SJCRH30 (cell line): Measurements from ENCODE around the gene GABPA. TPM values are rescaled to one million over a fixed set of nuclear protein-coding genes. Genes with fewer than 3 reads are reported as not detected.
"Not testable (repeated sequence)": the region's sequence is repeated elsewhere in the genome, so short reads cannot be mapped to it uniquely, and the experiment has no call there.

ENCODE experiments used
- DNase-seq, 2 experiments: peaks; one replicate each; pipeline ENCODE4 v3.0.0-alpha.2; 2015 to 2020
- H3K27ac ChIP-seq: fragments of 250-450 bp; sonication (Bioruptor Pico); 2 replicates; pipeline ENCODE4 v1.5.1; 2020; ENCODE audit warnings: mild to moderate bottlenecking, moderate library complexity
- H3K27me3 ChIP-seq: fragments of 250-450 bp; sonication (Bioruptor Pico); 2 replicates; pipeline ENCODE4 v1.5.1; 2020; ENCODE audit warnings: mild to moderate bottlenecking, moderate library complexity
- H3K36me3 ChIP-seq: fragments of 250-450 bp; sonication (Bioruptor Pico); 2 replicates; pipeline ENCODE4 v1.5.1; 2020; ENCODE audit warnings: mild to moderate bottlenecking, moderate library complexity
- H3K4me1 ChIP-seq: fragments of 250-450 bp; sonication (Bioruptor Pico); 2 replicates; pipeline ENCODE4 v1.5.1; 2020; ENCODE audit warnings: mild to moderate bottlenecking, moderate library complexity
- H3K4me3 ChIP-seq: fragments of 250-450 bp; sonication (Bioruptor Pico); 2 replicates; pipeline ENCODE4 v1.5.1; 2020; ENCODE audit warnings: mild to moderate bottlenecking, moderate library complexity
- H3K9me3 ChIP-seq: fragments of 250-450 bp; sonication (Bioruptor Pico); replicated peaks from 2 replicates; pipeline ENCODE4 v1.5.1; 2020; ENCODE audit warnings: mild to moderate bottlenecking, moderate library complexity
- total RNA-seq: library from RNA; depleted of rRNA; stranded (reverse); fragments of >200 nt; shearing (Covaris generic); gene quantifications from 2 replicates; pipeline ENCODE4 v1.2.3, GENCODE V29; 2014

Gene GABPA
- total RNA-seq, 1 experiment from 2014 or later = 55.7 TPM

DNA sequence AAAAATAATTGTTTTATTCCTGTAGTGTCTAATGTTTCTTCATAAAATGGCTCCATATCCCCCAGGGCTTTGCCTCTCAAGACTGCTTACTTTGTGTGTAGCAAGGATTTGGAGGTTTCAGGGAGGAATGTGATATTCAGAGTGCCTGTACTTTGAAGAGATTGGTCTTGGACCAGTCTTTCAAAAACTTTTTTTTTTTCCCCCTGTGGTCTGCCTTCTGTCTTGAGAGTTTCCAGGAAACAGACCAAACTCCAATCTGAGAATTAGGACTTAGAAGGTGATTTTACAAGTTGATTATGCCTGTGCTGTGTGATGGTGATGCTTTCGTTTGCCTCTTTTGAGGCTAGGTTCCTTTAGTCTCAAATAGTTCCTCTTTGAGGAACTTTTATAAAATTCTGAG lies 25.9 kb downstream of the GABPA start:
- Histone ChIP-seq H3K27me3 (no peaks in the 10 kb centered on the region), H3K4me1 (no peaks in the 10 kb centered on the region), H3K27ac (no peak overlapping the region), H3K4me3 (no peak overlapping the region), H3K36me3 (peaks cover 60% of the 10 kb centered on the region), H3K9me3 (peaks cover 3% of the 10 kb centered on the region; the same call in 1 of the 2 replicates)
- DNase-seq = no peak

DNA sequence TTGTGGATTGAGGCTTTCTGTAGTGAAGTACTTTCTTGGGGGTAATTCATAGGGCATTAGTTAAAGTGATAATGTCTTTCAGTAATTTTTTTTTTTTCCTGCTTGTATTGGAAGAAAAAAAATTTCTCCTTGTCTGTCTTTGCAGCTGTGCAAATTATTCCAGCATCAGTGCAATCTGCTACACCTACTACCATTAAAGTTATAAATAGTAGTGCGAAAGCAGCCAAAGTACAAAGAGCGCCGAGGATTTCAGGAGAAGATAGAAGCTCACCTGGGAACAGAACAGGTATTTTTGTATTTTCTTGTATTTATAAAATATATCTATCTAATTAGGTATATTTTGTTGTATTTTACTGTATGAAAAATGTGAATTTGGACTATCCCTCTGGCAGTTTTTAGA lies 29.3 kb downstream of the GABPA start:
- Histone ChIP-seq H3K9me3 (no peaks in the 10 kb centered on the region), H3K27ac (no peak overlapping the region), H3K4me1 (no peaks in the 10 kb centered on the region), H3K27me3 (no peaks in the 10 kb centered on the region), H3K36me3 (peaks cover 49% of the 10 kb centered on the region), H3K4me3 (no peak overlapping the region)
- no peak for DNase-seq

GRCh38 chr21:25767921-25768320 lies 33.1 kb downstream of the GABPA start:
- Histone ChIP-seq H3K9me3 (no peaks in the 10 kb centered on the region), H3K27me3 (no peaks in the 10 kb centered on the region)

DNA sequence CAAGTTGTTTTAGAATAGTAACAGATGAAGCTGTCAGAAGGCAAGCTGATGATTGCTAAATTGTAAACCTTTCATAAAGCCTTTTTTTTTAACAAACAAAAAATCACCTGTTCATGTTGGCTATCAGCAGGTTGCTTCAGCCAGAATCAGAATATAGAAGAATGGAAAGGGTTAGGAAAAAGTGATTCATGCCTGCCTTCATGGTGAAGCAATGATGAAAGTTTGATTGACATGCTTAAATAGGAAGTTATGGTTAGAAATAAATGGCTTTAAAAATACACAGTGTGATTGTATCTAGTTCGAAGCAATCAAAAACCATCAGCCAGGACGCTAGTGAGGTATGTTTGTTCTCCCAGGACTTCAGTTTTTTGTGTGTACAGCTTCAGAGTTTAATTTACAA lies 37.9 kb downstream of the GABPA start:
- Histone ChIP-seq H3K36me3 (peaks cover 4% of the 10 kb centered on the region), H3K27ac (no peak overlapping the region), H3K9me3 (no peaks in the 10 kb centered on the region), H3K4me1 (no peaks in the 10 kb centered on the region), H3K4me3 (no peak overlapping the region), H3K27me3 (no peaks in the 10 kb centered on the region)
- DNase-seq = no peak

More at GRCh38 chr21:25767921-25768320, 33.1 kb downstream of the GABPA start:
- DNase-seq = no peak
- Histone ChIP-seq H3K4me1 (no peaks in the 10 kb centered on the region), H3K36me3 (peaks cover 18% of the 10 kb centered on the region), H3K27ac (no peak overlapping the region), H3K4me3 (no peak overlapping the region)

- no peaks in the 10 kb centered on the region for H3K9me3 ChIP-seq
- H3K27me3 ChIP-seq = no peaks in the 10 kb centered on the region
- peaks cover 6% of the 10 kb centered on the region; the same call in 1 of the 2 replicates for H3K4me1 ChIP-seq
- DNase-seq = no peak
- H3K27ac ChIP-seq = no peak overlapping the region
- no peak overlapping the region for H3K4me3 ChIP-seq
- H3K36me3 ChIP-seq = 0 out of 2 replicates have a peak, but pooled peaks cover 3% of the 10 kb centered on the region
These were observed 41.7 kb downstream of the GABPA start for GRCh38 chr21:25776440-25776839.

DNA sequence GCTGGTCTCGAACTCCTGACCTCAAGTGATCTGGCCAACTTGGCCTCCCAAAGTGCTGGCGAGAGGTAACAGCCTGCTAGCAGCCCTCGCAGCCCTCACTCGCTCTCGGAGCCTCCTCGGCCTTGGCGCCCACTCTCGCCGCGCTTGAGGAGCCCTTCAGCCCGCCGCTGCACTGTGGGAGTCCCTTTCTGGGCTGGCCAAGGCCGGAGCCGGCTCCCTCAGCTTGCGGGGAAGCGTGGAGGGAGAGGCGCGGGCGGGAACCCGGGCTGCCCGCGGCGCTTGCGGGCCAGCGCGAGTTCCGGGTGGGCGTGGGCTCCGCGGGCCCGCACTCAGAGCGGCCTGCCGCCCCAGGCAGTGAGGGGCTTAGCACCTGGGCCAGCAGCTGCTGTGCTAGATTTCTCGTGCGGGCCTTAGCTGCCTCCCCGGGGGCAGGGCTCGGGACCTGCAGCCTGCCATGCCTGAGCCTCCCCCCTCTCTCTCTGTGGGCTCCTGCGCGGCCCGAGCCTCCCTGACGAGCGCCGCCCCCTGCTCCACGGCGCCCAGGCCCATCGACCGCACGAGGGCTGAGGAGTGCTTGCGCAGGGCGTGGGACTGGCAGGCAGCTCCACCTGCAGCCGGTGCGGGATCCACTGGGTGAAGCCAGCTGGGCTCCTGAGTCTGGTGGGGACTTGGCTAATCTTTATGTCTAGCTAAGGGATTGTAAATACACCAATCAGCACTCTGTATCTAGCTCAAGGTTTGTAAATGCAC lies 43.5 kb downstream of the GABPA start:
- H3K36me3 ChIP-seq, H3K9me3 ChIP-seq, DNase-seq, H3K4me3 ChIP-seq, H3K27ac ChIP-seq, H3K4me1 ChIP-seq, H3K27me3 ChIP-seq: not testable (repeated sequence)

DNA sequence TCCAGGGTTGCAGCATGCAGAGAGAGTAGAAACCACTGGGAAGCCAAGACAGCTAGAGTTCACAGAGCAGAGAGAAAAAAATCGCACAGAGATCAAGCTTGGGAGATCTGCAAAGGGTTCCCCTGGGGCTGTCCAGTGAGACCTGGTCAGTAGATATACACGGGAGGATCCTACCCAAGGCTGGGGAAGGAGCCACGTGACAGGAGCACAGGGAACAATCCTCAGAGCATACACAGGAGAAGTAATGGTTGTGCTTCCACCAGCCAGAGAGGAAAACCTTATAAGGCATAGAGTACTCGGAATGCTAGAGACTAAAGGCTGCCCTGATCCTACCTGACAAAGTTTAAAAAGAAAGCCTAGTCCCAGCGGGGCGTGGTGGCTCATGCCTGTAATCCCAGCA lies 53.9 kb downstream of the GABPA start:
- no peaks in the 10 kb centered on the region for H3K9me3 ChIP-seq
- H3K4me3 ChIP-seq = no peak overlapping the region
- no peaks in the 10 kb centered on the region for H3K27me3 ChIP-seq
- H3K27ac ChIP-seq = no peak overlapping the region
- no peak for DNase-seq
- 0 out of 2 replicates have a peak, but pooled peaks cover 4% of the 10 kb centered on the region for H3K4me1 ChIP-seq
- no peaks in the 10 kb centered on the region for H3K36me3 ChIP-seq

GRCh38 chr21:25790122-25790877 lies 55.5 kb downstream of the GABPA start:
- Histone ChIP-seq H3K9me3 (no peaks in the 10 kb centered on the region), H3K36me3 (no peaks in the 10 kb centered on the region), H3K4me1 (0 out of 2 replicates have a peak, but pooled peaks cover 4% of the 10 kb centered on the region), H3K27me3 (no peaks in the 10 kb centered on the region), H3K27ac (peak overlapping the region; percentile 74), H3K4me3 (peak overlapping the region; percentile 57)
- peak; percentile 62 to 82 for DNase-seq

DNA sequence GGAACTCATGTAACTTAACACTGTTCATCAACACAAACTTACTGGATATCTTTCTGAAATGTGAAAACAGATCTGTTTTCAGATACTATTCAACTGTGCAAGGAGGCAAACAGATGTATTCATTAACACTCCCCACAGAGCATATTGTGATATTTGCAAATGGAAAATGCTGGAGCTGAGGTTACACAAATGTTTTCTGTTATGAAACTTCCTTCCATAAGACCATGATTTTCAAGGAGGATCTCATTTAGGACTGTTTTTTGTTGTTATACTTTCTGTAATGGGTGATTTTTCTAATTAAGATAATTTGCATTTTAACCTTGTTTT lies 56.1 kb downstream of the GABPA start:
- no peaks in the 10 kb centered on the region for H3K36me3 ChIP-seq
- peak overlapping the region; percentile 74 for H3K27ac ChIP-seq

DNA sequence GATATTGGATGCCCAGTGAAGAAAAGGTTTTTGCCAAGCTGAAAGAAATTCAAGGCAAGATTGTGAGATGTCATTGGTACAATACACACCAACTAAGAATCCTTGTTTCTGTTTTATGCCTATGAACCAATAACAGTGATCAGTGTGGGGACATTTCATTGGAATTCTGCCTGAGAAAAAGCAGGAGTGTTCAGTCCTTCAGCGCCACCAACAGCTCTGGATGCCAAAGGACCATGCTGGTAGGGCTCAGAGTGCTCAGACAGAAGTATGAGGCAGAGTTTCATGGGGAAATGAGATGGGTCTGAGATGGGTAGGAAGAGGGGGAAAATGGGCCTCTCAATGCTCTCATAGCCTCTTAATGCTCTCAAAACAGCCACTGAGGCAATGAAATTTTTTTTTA lies 56.5 kb downstream of the GABPA start:
- H3K4me1 ChIP-seq = 0 out of 2 replicates have a peak, but pooled peaks cover 4% of the 10 kb centered on the region
- peak overlapping the region; percentile 57 for H3K4me3 ChIP-seq
- no peaks in the 10 kb centered on the region for H3K27me3 ChIP-seq
- H3K27ac ChIP-seq = peak overlapping the region; percentile 74; the same call in 1 of the 2 replicates
- no peaks in the 10 kb centered on the region for H3K9me3 ChIP-seq
- no peaks in the 10 kb centered on the region for H3K36me3 ChIP-seq
- peak; percentile 61 to 83 for DNase-seq

More for the DNA sequence above, 56.1 kb downstream of the GABPA start:
- no peaks in the 10 kb centered on the region for H3K9me3 ChIP-seq
- DNase-seq = no peak
- H3K4me1 ChIP-seq = 0 out of 2 replicates have a peak, but pooled peaks cover 4% of the 10 kb centered on the region
- H3K27me3 ChIP-seq = no peaks in the 10 kb centered on the region
- H3K4me3 ChIP-seq = peak overlapping the region; percentile 57

GRCh38 chr21:25801217-25802014 lies 66.6 kb downstream of the GABPA start:
- H3K27ac ChIP-seq = no peak overlapping the region
- H3K9me3 ChIP-seq = no peaks in the 10 kb centered on the region
- DNase-seq = peak; percentile 86 to 96
- no peaks in the 10 kb centered on the region for H3K4me1 ChIP-seq
- no peaks in the 10 kb centered on the region for H3K36me3 ChIP-seq
- H3K4me3 ChIP-seq = no peak overlapping the region
- H3K27me3 ChIP-seq = no peaks in the 10 kb centered on the region

DNA sequence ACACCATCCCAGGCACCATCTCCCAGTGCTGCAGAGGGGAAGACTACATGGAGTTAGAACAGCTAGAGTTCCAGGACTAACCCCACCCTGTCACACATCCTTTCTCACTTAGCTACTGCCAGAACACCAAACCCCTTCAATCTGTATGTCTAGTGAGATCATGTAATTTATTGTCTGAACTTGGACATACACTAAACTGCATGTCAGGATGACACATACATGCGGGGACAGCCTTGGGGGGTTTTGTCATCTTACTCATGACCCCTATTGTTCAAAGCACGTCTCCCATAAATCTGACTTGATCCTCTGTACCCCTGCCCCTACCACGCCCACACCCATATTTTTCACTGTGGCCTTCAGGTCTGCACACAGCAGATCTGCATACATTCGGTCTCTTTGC lies 71.3 kb downstream of the GABPA start:
- no peaks in the 10 kb centered on the region for H3K27me3 ChIP-seq
- H3K4me1 ChIP-seq = no peaks in the 10 kb centered on the region
- DNase-seq = no peak
- no peak overlapping the region for H3K4me3 ChIP-seq
- H3K9me3 ChIP-seq = no peaks in the 10 kb centered on the region
- no peak overlapping the region for H3K27ac ChIP-seq
- H3K36me3 ChIP-seq = no peaks in the 10 kb centered on the region

DNA sequence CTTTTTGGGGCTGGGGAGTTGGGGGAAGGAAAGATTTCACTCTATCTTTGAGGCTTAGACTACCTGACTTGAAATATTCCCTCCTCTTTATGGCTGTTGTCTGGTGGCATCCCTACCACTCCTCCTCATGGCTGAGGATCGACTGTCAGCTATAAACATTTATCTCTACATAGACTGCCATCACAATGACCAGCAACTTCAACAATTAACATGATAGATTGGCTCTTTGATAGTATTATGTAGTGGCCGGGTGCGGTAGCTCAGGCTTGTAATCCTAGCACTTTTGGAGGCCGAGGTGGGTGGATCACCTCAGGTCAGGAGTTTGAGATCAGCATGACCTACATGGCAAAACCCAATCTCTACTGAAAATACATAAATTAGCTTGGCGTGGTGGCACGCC lies 72.4 kb downstream of the GABPA start:
- Histone ChIP-seq H3K27ac (no peak overlapping the region), H3K4me3 (no peak overlapping the region), H3K4me1 (no peaks in the 10 kb centered on the region), H3K36me3 (no peaks in the 10 kb centered on the region), H3K9me3 (no peaks in the 10 kb centered on the region), H3K27me3 (no peaks in the 10 kb centered on the region)
- DNase-seq = no peak

DNA sequence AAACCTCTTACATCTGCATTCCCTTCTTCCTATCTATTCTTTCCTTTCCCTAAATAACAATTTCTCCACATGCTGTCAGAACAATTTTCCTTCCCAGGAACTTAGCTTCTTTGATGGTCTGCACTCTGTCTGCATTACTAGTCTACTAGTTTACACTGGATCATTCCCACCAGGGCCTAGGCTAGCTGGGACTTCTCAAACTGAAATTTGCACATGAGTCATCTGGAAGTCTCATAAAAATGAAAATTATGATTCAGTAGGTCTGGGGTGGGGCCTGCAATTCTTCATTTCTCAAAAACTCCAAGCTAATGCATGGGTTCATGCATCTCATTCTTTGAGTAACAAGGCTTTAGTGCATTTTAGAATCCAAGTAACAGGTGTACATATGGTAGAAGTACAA lies 74.2 kb downstream of the GABPA start:
- Histone ChIP-seq H3K27me3 (no peaks in the 10 kb centered on the region), H3K9me3 (no peaks in the 10 kb centered on the region), H3K36me3 (no peaks in the 10 kb centered on the region), H3K4me3 (no peak overlapping the region), H3K4me1 (no peaks in the 10 kb centered on the region), H3K27ac (no peak overlapping the region)
- DNase-seq = no peak

- H3K27me3 ChIP-seq = no peaks in the 10 kb centered on the region
- no peaks in the 10 kb centered on the region for H3K4me1 ChIP-seq
- H3K9me3 ChIP-seq = no peaks in the 10 kb centered on the region
- no peaks in the 10 kb centered on the region for H3K36me3 ChIP-seq
- no peak overlapping the region for H3K4me3 ChIP-seq
- DNase-seq = no peak
- no peak overlapping the region for H3K27ac ChIP-seq
These were observed 76.4 kb downstream of the GABPA start for GRCh38 chr21:25811186-25811585.
